ENCODE results near the gene ABCC4.

Gene ABCC4

GRCh38 chr13:95075506-95075905, 225.7 kb downstream of the ABCC4 start:
- no peak for DNase-seq (ENCODE audit: insufficient read length, low spot score)
- no peak for FAIRE-seq
- no peak for TF ChIP-seq CTCF (IDR thresholded peaks at IDR 0.05; ENCODE audit: insufficient read depth, missing control alignments)

- no peak for TF ChIP-seq CTCF (IDR thresholded peaks at IDR 0.05; ENCODE audit: insufficient read depth, missing control alignments)
- DNase-seq (ENCODE audit: insufficient read length, low spot score), result no peak
- FAIRE-seq, result no peak
Observed at GRCh38 chr13:95074820-95075219, 226.4 kb downstream of the ABCC4 start.

GRCh38 chr13:95073747-95074311, 227.4 kb downstream of the ABCC4 start:
- TF ChIP-seq CTCF (IDR thresholded peaks at IDR 0.05; ENCODE audit: insufficient read depth, missing control alignments), result no peak
- FAIRE-seq, result no peak
- DNase-seq (ENCODE audit: insufficient read length, low spot score), result no peak

- no peak for TF ChIP-seq CTCF (IDR thresholded peaks at IDR 0.05; ENCODE audit: insufficient read depth, missing control alignments)
- DNase-seq (ENCODE audit: insufficient read length, low spot score) (no peak), FAIRE-seq (no peak)
Observed at GRCh38 chr13:95067303-95067702, 233.9 kb downstream of the ABCC4 start.

- FAIRE-seq (no peak), DNase-seq (ENCODE audit: insufficient read length, low spot score) (no peak)
- TF ChIP-seq CTCF (IDR thresholded peaks at IDR 0.05; ENCODE audit: insufficient read depth, missing control alignments), result no peak
Observed at GRCh38 chr13:95060014-95060519, 241.2 kb downstream of the ABCC4 start.

- DNase-seq (ENCODE audit: insufficient read length, low spot score), result no peak
- no peak for FAIRE-seq
- TF ChIP-seq CTCF (IDR thresholded peaks at IDR 0.05; ENCODE audit: insufficient read depth, missing control alignments), result no peak
Observed at GRCh38 chr13:95059306-95059705, 241.9 kb downstream of the ABCC4 start.

- no peak for DNase-seq (ENCODE audit: insufficient read length, low spot score)
- no peak for TF ChIP-seq CTCF (IDR thresholded peaks at IDR 0.05; ENCODE audit: insufficient read depth, missing control alignments)
- no peak for FAIRE-seq
Observed at GRCh38 chr13:95058680-95059079, 242.6 kb downstream of the ABCC4 start.
